ENCODE measurements around the gene BMPR1B. TPM values are rescaled to one million over a fixed set of nuclear protein-coding genes. Genes with fewer than 3 reads are reported as not detected.

The BMPR1B gene
- total and polyA plus RNA-seq, 9 of the 15 experiments (the other 6 are each of a cell fraction or from before 2014, with no cell fraction given), result 0.01 TPM; not detected in 8

- TF ChIP-seq RNF219 (CRISPR knock-in tag; IDR thresholded peaks at IDR 0.05) (no peak), YBX1 (IDR thresholded peaks at IDR 0.05) (no peak), THAP12 (CRISPR knock-in tag; IDR thresholded peaks at IDR 0.05) (no peak), ZNF408 (CRISPR knock-in tag; IDR thresholded peaks at IDR 0.05; ENCODE audit: low read depth) (no peak), ZFPM2 (CRISPR knock-in tag; IDR thresholded peaks at IDR 0.05) (no peak), RREB1 (CRISPR knock-in tag; IDR thresholded peaks at IDR 0.05) (no peak), GABPB2 (CRISPR knock-in tag; conservative IDR thresholded peaks at IDR 0.05) (no peak), CBX8 (IDR thresholded peaks at IDR 0.05; ENCODE audit: borderline replicate concordance, extremely low read depth, low read depth, low read length, poor library complexity, severe bottlenecking) (no peak)
Observed at GRCh38 chr4:94926936-94927335, 169.2 kb downstream of the BMPR1B start (continued).
